SK-N-SH (cell line): ENCODE measurements around the gene TLX1.

Experiments used
- CTCF ChIP-seq: fragments of 200-600 bp; sonication (generic); IDR thresholded peaks from 2 replicates; pipeline ENCODE4 v1.6.1; 2017; ENCODE audit warnings: antibody characterized with exemption, mild to moderate bottlenecking, moderate library complexity
- EP300 ChIP-seq, 2 experiments: IDR thresholded peaks; 2 replicates each; pipeline versions ENCODE4 v1.4.0 to v1.6.1; 2012; ENCODE audit warnings: borderline replicate concordance in 1 of 2, low read depth in 1 of 2, low read length in 1 of 2
- FOXM1 ChIP-seq: IDR thresholded peaks from 2 replicates; pipeline ENCODE4 v1.4.0; 2012; ENCODE audit warnings: low read depth, mild to moderate bottlenecking
- MXI1 ChIP-seq: IDR thresholded peaks from 2 replicates; pipeline ENCODE4 v1.6.1; 2012; ENCODE audit warnings: mild to moderate bottlenecking, low read depth, low read length, improper control_type of control experiment
- SIN3A ChIP-seq: IDR thresholded peaks from 2 replicates; pipeline ENCODE4 v1.6.1; 2012; ENCODE audit warnings: low read depth, mild to moderate bottlenecking, low read length, moderate library complexity, borderline replicate concordance
- TAF1 ChIP-seq: IDR thresholded peaks from 2 replicates; pipeline ENCODE4 v1.6.1; 2012; ENCODE audit warnings: low read depth, mild to moderate bottlenecking, low read length, moderate library complexity, borderline replicate concordance
- TF ChIP-seq, protein P1 (sequence below): IDR thresholded peaks from 2 replicates; pipeline ENCODE4; 2012
- TF ChIP-seq, protein P2 (sequence below): IDR thresholded peaks from 2 replicates; pipeline ENCODE4 v1.4.0; 2012; ENCODE audit warnings: low read depth

DNA sequence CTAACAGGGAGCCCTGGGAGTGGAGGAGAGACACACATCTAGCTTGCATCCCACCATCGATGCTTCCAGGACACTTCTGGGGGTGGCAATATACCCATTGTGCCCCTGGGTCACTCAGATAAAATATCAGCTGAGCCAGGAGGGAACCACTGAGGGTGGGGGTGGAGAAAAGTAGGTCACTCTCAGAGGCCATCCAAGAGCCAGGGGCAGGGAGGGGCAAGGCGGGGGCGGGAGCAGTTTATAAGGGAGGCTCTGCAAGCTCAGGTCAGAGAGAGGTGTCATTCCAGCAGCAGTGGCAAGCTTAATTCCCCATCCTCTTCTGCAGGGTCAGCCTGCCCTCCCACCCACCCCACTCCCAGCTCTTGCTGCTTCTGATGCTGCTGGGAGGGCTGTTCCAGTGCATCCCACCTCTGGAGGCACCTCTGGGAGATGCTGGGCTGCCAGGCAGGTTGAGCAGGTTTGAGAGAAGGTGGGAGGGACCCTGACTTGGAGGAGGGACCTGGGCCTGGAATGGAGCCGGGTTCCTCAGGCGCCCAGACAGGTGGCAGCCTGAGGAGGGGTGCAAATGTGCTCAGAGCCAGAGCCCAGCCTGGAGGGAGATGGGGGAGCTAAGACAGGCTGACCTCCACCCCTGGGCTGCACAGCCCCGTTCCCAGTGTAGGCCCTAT lies 20.1 kb upstream of the TLX1 start:
- TF ChIP-seq, protein P1, sequence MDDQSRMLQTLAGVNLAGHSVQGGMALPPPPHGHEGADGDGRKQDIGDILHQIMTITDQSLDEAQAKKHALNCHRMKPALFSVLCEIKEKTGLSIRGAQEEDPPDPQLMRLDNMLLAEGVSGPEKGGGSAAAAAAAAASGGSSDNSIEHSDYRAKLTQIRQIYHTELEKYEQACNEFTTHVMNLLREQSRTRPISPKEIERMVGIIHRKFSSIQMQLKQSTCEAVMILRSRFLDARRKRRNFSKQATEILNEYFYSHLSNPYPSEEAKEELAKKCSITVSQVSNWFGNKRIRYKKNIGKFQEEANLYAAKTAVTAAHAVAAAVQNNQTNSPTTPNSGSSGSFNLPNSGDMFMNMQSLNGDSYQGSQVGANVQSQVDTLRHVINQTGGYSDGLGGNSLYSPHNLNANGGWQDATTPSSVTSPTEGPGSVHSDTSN, result no peak
- no peak for TF ChIP-seq TAF1
- TF ChIP-seq MXI1, result no peak
- TF ChIP-seq EP300 (IDR thresholded peaks at IDR 0.05; ENCODE audit: borderline replicate concordance in 1 of 2, low read depth in 1 of 2, low read length in 1 of 2), result no peak
- TF ChIP-seq CTCF, result no peak
- TF ChIP-seq SIN3A, result no peak
- TF ChIP-seq, protein P2, sequence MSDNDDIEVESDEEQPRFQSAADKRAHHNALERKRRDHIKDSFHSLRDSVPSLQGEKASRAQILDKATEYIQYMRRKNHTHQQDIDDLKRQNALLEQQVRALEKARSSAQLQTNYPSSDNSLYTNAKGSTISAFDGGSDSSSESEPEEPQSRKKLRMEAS, result no peak
- no peak for TF ChIP-seq FOXM1
